GM21360 (cell line): ENCODE results near the gene SH2B3.

Experiments
- ATAC-seq: cut with Tn5 transposase; IDR thresholded peaks from one replicate; pipeline ENCODE4 v1.9.1; 2021; ENCODE audit warnings: mild to moderate bottlenecking, moderate library complexity; ENCODE audit not compliant: unreplicated experiment

SH2B3 gene

DNA sequence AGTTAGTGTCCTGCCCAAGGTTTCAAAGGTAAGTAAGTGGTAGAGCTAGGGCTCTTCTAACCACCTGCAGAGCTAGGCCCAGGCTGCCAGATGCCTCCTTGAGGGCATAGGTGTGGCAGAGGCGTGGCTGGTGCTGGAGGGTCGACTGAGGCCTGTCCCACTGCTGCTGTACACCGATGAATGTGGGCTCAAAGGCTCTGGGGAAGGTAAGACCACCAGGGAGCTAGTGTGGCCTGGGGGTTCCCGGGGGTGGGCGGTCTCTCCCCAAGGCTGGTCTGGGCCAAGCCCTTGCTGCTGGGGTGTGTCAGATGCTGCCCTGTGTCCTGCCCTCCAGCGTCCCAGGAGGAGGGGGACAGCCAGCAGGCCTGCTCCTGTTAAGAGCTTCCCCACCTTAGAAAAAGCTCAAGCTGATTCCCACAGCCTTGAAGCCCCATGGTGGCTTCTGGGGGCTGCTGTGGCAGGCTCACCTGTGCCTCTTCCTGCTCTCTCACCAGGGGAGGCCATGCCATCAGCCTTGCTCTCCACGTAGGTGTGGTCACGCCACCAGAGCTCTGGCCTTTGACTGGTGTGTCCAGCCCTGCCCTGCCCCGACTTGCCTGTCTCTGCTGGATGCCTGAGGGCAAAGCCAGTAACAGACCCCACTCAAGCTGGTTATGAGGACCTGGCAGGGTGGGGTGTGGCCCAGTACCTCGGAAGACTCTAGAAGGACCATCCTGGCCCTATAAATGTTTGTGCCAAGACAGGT is 36.8 kb downstream of the SH2B3 start:
- ATAC-seq: no peak

DNA sequence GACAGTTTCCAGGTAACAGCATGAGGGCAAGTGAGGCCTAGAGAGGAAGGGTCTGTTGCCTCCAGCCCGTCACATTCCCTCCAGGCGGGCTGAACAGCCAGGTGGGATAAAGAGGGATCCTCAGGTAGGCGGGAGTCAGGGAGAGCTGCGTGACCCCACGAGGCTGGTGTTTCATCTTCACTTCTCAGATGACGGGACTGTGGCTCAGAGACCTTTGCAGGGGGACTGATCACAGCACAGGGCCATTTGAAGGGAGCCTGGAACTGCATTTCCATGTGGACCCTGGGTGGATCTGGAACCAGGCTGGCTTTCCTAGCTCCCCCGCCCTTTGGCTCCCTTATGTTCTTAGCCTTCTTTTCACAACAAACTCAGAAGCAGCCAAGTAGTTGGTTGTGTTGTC is 37.4 kb downstream of the SH2B3 start:
- no peak for ATAC-seq

DNA sequence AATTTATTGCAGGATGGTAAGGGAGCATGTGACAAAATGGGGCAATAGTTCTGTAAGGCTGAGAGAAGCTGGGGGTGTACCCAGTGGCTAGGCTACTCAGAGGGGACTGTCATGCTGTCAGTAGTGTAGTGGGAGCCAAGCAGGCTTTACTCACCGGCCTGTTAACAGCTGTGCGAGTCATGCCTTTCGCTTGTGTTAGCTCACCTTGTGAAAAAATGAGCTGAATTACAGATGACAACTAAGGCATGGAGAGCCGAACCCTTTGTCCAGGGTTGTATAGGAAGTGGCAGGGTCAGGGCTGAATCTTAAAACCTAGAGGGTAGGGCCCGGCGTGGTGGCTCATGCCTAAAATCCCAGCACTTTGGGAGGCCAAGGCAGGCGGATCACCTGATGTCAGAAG is 37.9 kb downstream of the SH2B3 start:
- no peak for ATAC-seq

DNA sequence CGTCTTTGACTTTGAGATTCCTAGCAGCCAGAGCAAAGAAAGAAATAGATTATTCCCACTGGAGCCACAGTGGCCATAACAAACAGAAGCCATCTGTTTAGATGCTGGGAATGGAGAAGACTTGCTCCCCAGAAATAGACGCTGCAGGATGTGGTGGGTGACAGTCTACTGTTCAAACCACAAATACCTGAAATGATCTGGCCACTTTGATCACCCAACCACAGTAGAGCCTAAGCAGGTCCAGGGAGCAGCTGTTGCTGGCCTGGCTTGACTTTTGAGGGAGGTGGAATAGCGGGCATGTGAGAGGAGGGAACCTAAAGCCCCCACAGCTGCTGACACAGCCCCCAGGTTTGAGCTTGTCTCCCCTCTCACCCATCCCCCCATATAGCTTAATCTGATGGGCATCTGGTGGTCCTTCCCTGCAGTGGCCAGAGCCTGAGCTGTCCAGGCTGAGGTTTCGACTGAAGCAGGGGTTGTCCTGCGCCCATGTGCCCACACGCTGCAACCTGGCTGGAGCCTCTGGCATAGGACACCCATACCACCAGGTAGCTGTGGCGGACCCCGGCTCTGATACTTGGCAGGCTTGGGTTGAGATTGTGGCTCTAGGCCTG is 38.7 kb downstream of the SH2B3 start:
- ATAC-seq: peak; percentile 33

DNA sequence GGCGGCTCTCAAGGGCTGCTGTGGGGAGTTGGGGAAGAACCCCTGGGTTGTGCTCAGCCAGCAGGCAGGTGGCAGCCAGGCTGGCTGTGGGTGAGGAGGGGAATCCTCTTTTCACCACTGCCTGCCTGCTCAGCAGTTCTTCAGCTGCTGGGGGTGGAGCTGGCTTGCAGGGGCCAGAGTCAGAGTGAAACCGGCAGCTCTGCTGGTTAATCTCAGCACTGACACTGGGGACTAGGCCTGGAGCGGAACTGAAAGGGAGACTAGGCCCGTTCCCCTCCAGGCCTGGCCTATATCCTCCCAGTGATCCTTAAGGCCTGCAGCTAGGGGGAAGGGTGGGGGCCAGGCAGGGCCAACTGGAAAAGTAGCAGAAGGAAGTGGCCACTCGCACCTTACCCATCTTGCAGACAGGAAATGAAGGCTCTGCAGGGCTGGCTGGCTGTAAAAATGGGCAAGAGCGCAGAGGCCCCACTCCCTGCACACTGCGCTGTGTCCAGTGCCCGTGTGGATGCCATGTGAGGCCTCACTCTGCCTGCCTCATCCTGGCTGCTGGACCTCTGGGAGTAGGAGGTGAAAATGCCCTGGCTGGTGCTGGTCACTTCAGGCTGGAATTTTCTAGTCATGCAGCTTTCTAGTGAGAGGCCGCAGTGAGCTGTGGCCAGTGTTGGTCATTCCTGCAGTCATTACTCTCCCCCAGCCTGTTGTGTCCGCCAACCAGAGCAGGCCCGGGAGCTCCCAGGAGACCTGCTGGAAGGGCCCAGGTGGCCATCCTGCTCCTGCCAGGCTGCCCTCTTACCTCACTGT is 39.4 kb downstream of the SH2B3 start:
- peak; percentile 80 for ATAC-seq

DNA sequence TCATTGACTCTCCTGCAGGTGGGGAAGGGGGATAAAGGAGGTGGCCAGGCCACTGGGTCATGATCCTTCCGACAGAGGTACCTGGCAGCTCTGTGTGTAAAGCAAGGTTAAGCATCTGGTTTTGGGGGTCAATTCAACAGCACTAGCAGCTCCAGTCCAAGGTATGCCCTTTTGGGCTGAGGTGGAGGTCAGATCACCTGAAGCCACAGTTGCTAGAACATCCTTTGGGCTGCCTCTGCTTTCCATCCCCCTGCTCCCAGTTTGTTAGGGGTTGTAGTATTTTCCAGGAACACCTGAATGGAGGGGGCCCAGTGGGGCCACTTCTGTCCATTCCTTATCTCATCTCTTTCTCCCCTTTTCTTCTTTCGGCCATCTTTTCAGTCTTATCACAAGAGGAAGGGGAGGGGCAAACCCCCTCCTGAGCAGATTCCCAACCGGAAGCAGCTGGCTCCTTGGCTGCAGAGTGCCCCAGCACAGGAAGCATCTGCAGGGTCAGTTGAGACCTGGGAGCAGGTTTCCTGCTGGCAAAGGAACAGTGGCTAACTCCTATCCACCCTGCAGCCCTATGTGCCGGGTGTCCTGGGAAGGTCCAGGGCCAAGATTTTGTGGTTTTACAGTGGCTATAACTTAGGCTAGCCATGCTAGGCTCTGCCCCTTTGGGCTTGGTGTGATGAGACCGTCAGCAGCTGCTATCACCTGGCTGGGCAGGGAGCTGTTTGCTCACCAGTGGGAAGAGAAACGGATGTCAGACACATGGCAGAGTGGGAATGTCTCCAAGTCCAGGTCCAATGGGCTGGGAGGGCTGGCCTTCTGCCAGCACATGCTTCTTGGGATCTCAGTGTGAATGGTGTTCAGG is 40.2 kb downstream of the SH2B3 start:
- no peak for ATAC-seq

DNA sequence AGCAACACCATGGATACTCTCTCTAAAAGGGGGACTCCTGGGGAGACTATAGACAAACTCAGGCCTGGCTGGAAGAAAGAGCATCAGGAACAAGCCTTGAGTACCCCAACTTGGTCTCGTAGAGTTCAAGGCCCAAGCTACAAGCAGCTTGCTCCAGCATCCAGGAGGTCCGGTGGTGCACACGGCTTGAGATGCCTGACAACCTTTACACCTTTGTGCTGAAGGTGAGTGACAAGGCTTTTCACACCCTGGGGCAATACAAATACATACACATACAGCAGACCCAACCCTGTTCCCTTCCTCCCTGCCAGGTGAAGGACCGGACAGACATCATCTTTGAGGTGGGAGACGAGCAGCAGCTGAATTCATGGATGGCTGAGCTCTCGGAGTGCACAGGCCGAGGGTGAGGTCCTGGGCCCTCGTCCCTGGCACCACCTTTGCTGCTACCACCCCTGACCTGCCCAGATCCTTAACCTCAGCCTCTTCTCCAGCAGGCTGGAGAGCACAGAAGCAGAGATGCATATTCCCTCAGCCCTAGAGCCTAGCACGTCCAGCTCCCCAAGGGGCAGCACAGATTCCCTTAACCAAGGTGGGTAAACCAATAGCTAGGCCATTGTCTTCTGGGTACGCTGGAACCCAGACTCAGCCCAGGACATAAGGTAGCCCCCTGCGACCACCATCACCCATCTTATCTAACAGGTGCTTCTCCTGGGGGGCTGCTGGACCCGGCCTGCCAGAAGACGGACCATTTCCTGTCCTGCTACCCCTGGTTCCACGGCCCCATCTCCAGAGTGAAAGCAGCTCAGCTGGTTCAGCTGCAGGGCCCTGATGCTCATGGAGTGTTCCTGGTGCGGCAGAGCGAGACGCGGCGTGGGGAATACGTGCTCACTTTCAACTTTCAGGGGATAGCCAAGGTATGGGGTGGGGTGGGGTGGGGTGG is 41.2 kb downstream of the SH2B3 start:
- no peak for ATAC-seq

DNA sequence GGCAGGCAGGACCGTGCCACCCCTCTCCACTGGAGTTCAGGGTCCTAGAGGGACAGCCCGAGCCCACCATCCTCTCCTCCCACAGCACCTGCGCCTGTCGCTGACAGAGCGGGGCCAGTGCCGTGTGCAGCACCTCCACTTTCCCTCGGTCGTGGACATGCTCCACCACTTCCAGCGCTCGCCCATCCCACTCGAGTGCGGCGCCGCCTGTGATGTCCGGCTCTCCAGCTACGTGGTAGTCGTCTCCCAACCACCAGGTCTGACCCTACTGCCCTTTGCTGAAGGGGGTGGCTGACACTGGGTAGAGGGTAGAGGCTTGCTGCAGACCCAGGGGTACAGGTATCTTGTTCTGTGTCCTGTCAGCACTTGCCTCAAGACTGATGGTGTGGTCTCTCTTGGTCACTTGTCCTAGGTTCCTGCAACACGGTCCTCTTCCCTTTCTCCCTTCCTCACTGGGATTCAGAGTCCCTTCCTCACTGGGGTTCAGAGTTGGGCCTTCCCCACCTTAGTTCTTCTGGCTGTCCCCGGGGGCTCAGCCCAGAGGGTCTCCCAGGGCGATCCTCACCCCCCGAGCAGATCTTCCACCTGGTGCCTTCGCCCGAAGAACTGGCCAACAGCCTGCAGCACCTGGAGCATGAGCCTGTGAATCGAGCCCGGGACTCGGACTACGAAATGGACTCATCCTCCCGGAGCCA is 42.0 kb downstream of the SH2B3 start:
- ATAC-seq: no peak

DNA sequence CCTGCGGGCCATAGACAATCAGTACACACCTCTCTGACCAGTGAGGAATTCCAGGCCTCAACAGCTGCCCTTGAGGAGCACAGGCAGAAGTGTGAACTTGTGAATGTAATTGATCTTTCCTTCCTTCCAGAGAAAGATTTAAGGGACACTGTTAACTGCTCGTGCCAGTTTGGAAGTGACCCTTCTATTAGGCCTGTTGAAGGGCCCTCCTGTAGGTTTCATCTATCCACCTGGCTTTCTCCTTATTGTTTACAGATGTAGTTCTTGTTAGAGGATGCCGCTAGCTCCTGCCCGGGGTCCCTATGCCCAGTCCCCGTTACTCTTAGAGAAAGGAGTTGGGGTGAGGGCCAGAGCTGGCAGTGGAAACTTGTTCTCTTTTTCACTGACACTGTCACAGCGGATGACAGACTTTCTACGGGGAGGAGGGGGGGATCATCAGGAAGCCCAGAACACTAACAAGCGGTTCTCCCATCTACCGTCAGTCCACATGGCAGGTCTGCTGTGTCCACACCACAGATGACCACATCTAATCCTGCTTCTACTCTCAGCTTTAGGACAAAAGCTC is 42.6 kb downstream of the SH2B3 start:
- no peak for ATAC-seq

DNA sequence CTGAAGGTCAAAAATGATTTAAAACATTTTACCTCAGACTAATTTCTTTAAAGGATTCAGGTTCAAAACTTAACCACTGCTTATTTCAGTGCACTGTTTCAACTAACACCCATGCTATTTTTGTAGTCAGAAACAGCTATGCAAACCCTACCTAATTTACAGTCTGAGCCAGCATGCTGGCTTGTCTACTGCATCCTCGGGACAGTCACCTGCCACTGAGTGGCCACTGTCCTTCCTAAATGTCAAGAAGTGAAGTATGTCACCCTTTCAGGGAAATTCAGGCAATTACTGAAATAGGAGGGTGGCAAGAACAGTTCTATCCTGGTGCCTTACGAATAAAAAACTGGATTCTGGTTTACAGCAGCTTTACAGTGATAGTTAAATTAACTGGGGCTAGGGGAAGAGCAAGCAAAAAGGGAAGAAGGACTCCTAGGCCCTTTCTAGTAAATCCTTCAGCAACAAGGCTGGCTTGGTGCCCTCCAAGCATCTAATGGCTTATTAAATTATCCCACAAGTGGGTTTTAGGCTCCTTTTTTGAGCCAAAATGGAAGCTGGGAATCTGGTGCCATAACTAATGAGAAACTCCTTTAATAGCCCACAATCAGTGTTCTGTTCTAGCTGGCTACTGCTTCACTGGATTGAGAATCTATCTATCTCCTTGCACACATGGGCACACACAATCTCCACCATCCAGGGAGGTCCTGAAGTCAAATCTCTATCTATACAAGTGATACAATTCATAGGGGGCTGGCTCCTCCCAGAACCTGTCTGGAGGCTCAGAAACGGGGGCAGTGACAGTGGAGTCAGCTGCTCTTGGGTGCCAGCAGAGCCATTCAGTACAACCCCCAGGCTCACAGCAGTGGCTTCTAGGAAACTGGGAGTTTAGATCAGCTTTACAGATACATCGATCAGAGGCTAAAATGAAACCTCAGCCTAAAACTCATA is 43.4 kb downstream of the SH2B3 start:
- ATAC-seq: no peak

DNA sequence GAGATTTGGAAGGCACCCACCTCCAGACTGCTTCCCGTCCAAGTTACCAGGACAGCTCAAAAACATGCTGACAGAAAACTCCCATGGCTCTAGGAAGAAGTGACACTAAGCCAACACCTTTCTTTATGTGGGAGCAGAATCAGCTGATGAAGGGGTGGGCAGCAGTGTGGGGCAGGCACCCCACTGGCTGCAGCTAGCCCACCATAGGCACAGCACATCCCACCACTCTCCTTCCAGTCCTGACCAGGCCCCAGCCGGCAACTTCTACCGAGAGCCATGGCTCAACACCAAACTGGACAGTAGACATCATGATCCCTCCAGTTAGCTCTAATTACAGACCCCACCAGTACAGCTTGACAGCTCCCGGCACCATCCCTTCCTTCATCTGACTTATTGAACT is 45.0 kb downstream of the SH2B3 start:
- no peak for ATAC-seq

DNA sequence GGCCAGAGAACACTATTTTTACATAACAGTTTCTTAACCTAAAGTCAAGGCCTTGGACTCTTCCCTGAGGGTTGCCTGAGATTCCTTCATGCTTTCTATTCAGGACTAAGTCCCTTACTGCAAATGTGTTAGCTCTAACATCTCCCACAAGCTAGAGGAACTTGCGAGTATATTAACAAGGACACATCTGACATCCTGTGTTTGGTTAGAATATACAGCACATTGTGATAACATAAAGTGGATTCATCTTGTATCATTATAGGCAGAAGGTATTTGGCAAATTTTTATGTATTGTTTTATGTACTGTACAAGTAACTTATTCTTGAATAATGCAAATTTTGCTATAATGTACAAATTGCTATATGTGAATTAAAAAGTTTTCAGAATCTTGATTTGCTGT is 45.5 kb downstream of the SH2B3 start:
- no peak for ATAC-seq

DNA sequence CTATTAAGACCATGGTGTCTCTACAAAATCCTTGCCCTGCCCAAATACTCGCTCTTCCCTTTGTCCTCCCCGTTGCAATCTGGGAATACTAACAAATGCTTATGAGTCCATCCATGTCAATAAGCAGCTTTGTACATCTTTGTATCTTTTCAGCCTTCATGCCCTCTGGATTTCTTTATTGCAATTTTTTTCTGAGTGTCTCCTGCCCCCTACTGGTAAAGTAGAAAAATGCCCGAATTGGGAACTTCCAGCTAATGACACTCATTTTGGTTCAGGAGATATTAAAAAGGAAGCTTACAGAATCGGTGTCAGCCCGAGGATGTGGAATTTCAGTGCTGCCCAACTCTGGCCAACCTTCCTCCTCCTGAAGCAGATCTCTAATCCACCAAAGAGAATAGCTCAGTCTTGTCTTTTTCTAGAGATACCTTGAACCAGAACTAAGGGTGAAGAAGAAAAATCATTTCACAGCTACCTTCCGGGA is 46.0 kb downstream of the SH2B3 start:
- no peak for ATAC-seq

DNA sequence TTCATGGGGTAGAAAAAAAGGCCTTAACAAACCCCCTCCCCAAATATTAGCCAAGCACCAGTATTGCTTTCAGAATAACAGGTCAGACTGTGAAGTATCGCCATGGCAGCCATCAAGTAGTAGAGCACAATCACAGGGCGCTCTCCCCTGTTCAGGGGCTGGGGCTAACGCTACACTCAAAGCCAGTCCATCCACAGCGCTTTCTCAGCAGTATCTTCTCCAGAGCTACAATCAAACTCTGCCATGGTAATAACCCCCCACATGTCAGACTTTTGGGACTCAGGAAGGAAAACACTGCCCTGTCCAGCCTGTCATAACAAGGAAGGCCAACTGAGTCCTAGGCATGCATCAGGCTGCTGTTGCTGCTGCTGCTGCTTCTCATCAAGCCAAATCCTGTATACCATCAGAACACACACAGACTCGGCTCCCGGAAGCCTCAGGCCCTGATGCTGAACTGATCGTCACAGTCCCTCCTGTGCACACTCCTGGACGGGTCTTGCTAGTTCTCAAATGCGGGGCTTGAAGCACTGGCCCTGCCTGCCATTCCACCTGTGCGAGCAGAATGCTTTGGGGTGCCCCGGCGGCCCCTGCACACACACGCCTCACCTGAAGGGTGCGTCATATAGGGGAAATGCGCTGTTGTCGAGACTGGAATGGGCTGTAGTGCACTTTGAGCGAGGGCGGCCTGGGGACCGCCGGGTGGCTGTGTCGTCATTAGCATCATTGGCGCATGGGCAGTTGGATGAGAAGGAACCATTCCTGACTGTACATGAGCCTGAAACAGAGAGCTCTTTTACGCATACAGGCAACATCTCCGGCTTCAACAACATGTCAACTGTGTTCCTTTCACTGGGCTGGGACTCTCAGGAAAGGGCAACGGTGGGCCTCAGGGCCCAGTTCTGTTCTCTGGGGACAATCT is 47.6 kb downstream of the SH2B3 start:
- no peak for ATAC-seq

DNA sequence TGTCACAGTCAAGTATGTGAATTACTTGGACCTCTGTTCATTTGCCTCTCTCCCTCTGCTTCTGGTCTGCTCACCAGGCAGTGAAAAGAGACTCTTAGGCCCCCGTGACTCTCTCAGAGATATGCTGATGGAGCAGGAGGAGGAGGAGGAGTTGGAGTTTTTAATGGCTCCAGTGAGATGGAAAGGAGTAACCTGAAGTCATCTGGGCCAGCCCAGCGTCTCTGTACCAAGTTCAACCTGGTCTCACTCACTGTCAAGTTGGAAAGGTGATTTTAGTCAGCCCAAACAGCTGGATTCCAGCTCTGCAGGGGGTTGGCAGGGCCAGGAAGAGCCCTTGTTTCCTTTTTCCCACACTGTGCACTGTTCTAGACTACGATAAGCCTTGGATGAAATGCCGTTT is 48.6 kb downstream of the SH2B3 start:
- ATAC-seq: no peak

DNA sequence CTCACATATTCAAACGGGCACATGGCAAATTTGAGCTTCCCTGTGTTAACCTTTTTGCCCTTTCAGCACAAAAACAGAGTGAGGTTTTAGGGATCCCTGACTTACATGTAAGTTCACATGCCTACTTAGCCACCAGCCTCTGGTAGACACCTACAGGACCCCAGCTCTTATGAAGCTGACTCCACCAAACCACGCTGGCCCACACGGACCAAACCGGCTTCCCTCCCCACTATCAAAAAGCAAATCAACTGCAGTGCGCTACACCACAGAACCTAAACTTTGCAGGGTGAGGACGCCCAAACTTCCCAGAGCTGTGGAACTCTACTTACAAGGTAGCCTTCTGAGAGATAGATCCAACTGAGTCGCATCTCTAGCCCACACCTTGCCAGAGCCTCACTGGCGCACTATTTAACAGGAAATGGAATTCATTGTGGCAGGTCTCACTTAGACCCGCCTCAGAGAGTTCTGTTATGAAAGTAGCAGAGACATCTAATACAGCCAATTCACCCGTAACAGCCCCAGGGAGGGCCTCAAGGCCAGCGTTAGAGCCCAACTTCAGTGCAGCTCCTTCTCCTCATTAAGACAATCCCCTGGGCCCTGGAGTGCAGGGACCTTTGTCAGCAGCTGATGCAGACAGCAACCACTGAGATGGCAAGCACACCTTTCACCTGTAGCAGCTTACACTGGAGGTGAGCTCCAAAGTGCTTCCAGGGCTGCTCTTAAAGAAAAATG is 49.2 kb downstream of the SH2B3 start:
- no peak for ATAC-seq
